SKM-1 (cell line): ENCODE measurements around the gene AFF4.
A peak's percentile ranks its signal among the peaks of the same experiment; 100 is the strongest.
"Not testable (repeated sequence)": the region's sequence is repeated elsewhere in the genome, so short reads cannot be mapped to it uniquely, and the experiment has no call there.

ENCODE experiments used
- DNase-seq: peaks from one replicate; lab custom pipeline; 2025; ENCODE audit not compliant: unreplicated experiment; lab: John Stamatoyannopoulos, UW

Gene AFF4, protein sequence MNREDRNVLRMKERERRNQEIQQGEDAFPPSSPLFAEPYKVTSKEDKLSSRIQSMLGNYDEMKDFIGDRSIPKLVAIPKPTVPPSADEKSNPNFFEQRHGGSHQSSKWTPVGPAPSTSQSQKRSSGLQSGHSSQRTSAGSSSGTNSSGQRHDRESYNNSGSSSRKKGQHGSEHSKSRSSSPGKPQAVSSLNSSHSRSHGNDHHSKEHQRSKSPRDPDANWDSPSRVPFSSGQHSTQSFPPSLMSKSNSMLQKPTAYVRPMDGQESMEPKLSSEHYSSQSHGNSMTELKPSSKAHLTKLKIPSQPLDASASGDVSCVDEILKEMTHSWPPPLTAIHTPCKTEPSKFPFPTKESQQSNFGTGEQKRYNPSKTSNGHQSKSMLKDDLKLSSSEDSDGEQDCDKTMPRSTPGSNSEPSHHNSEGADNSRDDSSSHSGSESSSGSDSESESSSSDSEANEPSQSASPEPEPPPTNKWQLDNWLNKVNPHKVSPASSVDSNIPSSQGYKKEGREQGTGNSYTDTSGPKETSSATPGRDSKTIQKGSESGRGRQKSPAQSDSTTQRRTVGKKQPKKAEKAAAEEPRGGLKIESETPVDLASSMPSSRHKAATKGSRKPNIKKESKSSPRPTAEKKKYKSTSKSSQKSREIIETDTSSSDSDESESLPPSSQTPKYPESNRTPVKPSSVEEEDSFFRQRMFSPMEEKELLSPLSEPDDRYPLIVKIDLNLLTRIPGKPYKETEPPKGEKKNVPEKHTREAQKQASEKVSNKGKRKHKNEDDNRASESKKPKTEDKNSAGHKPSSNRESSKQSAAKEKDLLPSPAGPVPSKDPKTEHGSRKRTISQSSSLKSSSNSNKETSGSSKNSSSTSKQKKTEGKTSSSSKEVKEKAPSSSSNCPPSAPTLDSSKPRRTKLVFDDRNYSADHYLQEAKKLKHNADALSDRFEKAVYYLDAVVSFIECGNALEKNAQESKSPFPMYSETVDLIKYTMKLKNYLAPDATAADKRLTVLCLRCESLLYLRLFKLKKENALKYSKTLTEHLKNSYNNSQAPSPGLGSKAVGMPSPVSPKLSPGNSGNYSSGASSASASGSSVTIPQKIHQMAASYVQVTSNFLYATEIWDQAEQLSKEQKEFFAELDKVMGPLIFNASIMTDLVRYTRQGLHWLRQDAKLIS

DNA sequence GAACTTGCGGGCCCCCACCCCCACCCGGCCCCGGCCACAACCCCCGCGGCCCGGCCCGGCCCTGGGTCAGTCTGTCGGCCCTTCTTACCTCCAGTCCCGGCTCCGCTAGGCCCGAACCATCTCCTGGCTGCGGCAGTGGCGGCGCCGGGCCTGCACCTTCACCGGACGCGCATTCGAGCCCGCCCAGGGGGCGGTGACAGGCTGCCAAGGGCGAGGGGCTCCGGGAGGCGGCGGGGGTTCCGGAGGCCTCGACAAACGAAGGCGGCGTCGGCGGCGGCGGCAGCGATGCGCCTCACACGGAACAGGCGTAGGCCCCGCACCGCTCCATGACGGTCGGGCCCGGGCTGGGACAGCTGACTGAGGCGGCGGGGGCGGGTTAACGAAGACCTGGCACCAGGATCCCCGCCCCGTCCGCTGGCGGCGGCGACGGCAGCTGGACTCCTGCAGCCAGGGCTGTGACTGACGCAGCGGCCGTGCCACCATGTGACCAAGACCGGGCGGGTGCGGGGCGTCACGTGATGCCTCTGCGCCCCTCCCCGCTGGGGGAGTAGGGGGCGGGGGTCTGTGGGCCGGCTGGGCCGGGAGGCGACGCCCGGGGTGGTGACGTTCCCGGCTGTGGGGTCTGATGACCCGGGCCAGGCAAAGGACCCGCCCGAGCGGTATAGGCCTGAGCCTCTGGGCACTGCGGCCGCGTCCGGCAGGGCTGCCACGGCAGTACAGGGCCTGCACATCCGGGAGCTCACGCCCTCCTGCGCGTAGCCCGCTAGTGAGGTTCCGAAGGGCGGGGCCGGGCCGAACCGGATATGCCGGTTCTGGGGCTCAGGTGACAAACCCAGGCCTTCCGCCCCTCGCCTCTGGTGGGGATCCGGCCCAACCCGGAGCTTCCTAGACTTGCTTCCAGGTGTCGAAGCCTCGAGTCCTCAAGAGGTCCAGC lies at the start of gene AFF4:
Gene AFF4, minus strand, starts transcription at position 464 of the 934 bp plus-strand sequence. CDS start 26,445 bp downstream, outside the sequence.
- DNase-seq, result peak; percentile 60

DNA sequence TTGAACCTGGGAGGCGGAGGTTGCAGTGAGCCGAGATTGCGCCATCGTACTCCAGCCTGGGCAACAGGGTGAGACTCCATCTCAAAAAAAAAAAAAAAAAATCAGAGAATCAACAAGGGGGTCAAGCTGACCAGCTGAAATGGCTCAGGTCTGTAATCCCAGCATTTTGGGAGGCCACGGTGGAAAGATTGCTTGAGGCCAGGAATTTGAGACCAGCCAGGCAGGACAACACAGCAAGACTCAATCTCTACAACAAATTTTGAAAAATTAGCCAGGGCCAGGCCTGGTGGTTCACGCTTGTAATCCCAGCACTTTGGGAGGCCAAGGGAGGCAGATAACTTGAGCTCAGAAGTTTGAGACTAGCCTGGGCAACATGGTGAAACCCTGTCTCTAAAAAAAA lies 45.0 kb upstream of the AFF4 start:
- DNase-seq, result not testable (repeated sequence)

DNA sequence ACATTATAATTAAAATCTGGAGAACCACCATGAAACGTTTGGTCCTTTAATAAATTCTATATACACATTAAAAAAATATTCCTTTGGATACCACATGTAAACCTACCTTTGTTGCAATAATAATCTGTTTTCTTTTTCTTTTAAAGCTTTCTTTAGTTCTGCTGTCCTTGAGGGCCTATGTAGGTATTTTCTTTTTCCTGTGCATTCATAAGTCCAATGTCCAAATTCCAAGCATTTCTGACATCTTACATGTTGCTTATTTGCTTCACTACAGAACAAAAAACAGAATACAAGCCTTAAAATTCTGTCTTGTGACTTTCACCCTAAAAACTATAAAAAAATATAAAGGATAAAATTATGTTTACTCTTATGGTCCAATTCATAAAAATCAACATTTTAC lies 43.2 kb upstream of the AFF4 start:
- no peak for DNase-seq

DNA sequence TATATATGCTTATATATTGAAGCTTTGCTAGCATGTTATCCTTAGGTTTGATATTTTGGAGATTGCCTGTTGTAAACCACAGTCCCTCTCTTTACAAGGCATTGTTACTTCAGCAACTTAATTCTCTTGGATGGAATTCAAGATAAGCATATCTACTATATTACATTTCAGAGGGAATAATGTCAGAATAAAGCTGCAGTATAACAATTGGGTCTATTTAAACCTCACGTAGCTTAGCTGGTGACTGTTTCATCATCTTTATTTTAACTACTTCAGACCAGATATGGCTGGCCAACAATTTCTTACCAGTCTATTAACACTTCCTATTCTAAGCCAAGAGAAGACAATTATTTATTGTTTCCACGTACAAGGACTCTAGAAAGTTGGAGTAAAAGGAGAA lies 35.8 kb upstream of the AFF4 start:
- no peak for DNase-seq

DNA sequence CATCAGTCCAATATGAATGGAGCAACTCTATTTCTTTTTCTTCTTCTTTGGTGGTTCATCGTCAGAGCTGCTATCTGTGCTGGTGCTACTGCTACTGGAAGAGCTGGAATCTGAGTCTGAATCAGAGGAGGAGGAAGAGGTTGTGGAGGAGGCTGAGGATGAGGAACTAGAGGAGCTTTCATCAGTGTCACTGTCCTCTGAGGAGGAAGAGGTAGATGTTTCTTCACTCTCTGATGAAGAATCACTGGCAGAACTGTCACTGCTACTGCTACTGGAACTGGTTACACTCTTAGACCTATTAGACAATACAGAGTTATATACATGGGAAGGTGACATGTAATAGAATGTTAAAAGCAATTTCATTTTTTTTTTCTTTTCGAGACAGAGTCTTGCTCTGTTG lies 35.1 kb upstream of the AFF4 start:
- peak; percentile 21 for DNase-seq

DNA sequence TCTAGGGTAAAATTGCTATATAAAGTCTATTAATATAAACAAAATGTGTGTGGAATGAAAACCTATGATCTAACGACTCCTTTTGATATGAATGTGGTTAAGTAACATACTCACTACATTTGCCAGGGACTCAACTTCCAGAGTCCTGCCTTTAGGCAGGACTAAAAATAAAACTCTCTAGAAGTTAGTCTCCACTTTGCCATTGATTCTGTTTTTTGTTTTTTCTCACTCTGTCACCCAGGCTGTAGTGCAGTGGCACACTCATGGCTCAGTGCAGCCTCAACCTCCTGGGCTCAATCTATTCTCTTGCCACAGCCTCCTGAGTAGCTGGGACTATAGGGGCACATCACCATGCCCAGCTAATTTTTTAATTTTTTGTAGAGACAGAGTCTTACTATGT lies 32.9 kb upstream of the AFF4 start:
- no peak for DNase-seq

DNA sequence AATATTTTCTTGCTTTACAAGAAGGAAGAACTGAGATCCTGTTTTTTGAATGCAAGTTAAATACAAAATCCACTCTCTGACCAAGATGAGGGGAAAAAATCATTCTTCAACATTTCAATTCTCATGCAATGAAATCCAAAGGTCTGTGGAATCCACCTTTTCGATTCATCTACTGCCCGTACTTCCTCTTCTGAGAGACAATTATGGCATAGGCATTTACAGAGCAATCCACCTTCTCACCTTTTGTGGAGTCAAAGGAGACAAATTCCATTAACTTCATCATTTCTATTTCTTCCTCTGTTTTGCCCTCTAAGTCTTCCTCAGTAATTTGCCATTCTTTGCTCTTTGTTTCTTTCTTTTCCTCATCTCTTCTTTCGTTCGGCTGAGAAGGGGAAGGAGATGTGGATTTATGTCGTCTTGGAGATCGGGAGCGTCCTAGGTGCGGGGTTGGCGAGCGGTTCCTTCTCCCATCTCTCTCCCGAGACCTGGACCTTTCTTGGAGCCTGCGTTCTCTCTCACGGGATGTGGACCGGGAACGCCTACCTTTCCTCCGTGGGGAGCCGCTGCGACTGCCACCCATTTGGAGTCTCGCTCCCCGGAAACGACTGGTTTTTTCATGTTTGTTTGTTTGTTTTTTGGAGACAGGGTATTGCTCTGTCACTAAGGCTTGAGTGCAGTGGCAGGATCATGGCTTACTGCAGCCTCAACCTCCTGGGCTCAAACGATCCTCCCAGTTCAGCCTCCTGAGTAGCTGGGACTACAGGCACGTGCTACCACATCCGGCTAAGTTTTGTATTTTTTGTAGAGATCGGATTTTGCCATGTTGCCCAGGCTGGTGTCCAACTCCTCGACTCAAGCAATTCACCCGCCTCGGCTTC lies 24.3 kb upstream of the AFF4 start:
- no peak for DNase-seq

DNA sequence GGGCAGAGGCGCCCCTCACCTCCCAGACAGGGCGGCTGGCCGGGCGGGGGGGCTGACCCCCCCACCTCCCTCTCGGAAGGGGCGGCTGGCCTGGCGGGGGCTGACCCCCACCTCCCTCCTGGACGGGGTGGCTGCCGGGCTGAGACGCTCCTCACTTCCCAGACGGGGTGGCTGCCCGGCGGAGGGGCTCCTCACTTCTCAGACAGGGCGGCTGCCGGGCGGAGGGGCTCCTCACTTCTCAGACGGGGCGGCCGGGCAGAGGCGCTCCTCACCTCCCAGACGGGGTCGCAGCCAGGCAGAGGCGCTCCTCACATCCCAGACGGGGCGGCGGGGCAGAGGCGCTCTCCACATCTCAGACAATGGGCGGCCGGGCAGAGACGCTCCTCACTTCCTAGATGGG lies 19.5 kb upstream of the AFF4 start:
- not testable (repeated sequence) for DNase-seq

DNA sequence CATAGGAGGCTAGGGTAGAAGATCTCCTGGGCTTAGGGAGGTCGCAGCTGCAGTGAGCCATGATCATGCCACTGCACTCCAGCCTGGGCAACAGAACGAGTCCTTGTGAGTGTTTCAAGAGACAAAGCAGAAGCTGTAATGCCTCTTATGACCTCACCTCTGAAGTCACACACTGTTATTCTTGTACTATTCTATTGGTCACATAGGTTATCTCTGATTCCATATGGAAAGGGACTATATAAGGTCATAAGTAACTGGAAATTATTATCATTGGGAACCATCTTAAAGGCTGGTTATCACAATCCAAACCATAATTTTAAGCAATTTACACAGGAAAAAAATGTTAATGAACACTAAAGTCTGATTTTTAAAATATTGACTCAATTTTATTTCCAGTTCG lies 17.9 kb upstream of the AFF4 start:
- DNase-seq, result no peak

DNA sequence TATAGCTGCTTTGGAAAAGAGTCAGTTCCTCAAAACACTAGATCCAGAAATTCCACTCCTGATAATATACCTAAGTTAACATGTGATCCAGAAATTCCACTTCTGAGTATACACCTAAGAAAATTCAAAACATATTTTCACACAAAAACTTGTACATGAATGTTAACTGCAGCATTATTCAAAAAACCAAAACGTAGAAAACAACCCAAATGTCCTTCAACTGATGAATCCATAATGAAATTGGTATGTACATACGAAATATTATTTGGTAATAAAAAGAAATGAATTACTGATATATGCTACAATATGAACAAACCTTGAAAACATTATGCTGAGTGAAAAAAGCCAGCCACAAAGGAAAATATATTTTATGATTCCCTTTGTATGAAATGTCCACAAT lies 16.5 kb upstream of the AFF4 start:
- no peak for DNase-seq

DNA sequence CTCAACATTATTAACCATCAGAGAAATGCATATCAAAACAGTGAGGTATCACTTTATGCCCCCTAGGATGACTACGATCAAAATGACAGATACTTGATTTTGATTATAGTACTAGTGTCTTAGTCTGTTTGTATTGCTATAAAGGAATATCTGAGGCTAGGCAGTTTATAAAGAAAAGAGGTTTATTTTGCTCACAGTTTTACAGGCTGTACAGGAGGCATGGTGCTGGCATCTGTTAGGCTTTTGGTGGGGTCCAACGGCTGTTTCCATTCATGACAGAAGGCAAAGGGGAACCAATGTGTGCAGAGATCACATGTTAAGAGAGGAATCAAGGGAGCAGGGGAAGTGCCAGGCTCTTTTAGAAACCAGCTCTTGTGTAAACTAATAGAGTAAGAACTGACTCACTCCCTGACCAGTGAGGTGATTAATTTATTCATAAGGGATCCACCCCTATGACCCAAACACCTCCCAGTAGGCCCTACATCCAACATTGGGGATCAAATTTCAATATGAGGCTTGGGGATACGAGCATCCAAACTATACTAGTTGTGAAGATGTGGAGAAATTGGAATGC lies 16.0 kb upstream of the AFF4 start:
- DNase-seq, result peak; percentile 18

DNA sequence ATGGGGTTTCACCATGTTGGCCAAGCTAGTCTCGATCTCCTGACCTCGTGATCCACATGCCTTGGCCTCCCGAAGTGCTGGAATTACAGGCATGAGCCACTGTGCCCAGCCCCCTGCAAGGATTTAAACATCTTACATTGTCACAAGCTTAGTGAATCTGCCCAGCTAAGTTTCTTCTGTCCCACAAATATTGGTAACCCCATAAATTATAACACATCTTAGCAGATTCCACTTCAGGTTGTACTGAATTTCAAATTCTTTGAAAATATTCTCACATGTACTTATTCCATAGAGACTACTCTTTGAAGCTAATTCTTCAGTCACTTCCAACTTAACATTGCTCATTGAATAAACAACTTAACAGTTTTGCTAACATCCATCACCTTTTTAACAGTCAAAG lies 13.4 kb upstream of the AFF4 start:
- no peak for DNase-seq

DNA sequence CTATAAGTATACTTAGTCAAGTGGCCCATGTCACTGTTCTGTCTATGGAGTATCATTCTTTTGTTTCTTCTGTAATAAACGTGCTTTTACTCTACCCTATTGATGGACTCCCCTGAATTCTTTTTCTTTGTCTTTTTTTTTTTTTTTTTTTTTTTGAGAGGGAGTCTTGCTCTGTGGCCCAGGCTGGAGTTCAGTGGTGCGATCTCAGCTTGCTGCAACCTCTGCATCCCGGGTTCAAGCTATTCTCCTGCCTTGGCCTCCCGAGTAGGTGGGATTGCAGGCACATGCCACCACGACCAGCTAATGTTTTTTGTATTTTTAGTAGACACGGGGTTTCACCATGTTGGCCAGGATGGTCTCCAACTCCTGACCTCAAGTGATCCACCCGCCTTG lies 9.0 kb upstream of the AFF4 start:
- not testable (repeated sequence) for DNase-seq

DNA sequence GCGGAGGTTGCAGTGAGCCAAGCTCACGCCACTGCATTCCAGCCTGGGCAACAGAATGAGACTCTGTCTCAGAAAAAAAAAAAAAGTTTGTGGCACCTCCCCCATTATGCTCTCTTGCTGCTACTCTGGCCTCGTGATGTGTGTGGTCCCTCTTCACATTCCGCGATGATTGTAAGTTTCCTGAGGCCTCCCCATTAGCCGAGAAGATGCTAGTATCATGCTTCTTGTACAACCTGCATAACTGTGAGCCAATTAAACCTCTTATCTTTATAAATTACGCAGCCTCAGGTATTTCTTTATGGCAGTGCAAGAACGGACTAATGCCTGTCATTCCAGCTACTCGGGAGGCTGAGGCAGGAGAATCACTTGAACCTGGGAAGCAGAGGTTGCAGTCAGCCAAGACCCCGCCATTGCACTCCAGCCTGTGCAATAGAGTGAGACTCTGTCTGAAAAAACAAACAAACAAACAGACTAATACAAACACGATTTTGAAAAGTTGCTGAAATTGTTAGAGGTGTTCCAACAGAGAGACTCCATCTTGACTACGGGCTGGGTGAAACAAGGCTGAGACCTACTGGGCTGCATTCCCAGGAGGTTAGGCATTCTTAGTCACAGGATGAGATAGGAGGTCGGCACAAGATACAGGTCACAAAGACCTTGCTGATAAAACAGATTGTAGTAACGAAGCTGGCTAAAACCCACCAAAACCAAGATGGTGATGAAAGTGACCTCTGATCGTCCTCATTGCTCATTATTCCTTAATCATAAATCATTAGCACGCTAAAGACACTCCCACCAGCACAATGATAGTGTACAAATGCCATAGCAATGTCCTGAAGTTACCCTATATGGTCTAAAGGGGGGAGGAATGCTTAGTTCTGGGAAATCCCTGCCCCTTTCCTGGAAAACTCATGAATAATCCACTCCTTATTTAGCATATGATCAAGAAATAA lies 8.3 kb upstream of the AFF4 start:
- no peak for DNase-seq

DNA sequence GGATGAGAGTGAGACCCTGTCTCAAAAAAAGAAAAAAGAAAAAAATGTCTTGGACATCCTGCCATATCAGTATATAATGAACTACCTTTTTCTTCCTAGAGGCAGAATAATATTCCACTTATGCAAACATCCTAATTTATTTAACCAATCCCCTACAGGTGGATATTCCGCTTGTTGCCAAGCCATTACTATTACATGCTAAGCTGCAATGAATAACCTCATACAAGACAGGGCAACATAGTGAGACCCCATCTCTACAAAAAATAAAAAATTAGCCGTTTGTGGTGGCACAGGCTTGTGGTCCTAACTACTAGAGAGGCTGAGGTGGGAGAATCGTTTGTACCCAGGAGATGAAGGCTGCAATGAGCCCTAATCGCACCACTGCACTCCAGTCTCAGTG lies 1.7 kb upstream of the AFF4 start:
- no peak for DNase-seq

DNA sequence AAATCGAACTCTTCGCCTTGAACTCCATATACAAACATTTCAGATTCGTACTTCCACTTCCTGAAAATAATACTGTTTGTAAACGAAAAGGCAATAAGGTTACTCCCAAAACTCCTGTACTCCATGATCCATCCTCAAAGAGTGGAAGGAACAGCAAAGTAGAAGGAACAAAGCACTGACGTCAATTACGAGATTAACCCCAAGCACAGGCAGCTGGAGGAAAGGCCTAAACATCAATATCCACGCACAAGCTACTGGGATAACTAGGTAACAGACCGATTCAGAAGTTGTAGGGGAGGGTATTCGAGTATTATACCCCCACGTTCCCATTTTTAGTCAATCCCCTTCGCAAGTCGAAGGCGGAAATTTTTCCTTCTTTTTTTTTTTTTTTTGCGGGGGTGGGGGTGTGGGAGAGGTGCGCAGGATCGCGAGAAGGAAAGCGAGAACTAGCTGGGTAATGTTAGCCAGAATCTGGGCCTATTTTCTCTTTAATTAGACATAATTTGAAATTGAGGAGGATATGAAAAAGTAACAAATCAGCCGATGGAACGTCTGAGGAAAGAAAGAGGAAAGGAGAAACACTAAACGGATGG lies 909 bp downstream of the AFF4 start:
- peak; percentile 15 for DNase-seq

DNA sequence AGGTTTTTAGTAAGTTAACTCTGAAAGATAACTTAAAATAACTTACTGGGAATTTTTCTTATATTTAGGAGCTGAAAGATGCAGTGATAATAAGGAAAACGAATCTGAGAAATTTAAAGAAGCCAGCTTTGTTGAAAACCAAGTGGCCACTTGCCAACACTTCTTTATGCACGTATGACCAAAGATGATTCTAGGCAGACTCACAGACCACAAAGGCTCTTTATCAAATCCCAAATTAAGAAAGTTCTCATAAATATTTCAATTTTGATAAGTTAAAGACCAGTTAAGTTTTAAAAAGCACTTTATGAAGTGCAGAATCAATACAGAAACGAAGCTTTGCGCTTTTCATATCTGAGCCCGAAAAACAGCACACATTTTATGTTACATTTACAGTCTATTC lies 1.5 kb downstream of the AFF4 start:
- DNase-seq, result no peak
